Right ventricle myocardium inferior (tissue), 1 donor: ENCODE measurements around the gene ASGR1. TPM values are rescaled to one million over a fixed set of nuclear protein-coding genes. Genes with fewer than 3 reads are reported as not detected.

Source experiments
- ATAC-seq: fragments of 200-7000 bp; cut with Tn5 transposase; one replicate; pipeline ENCODE4 v1.9.1; 2020; ENCODE audit warnings: mild to moderate bottlenecking, moderate library complexity
- DNase-seq: peaks from one replicate; pipeline ENCODE4 v3.0.0; 2021; ENCODE audit errors: missing footprints
- intact Hi-C: fragments of 100-400 bp; cut with DNase I; formaldehyde crosslinking; loops from one replicate; pipeline ENCODE4 v1.11.0; 2022
- total RNA-seq: library from RNA; stranded (reverse); fragmentation: NEBNext Ultra II Directional; extraction: Animal tissue kit (Norgen Biotek cat#: 25700); gene quantifications from one replicate; pipeline ENCODE4 v1.2.1, GENCODE V29; 2021
- donor health status: DM: no; HTN: yes; CAD: no; lungs with severe emphysema.

ASGR1 gene
- total RNA-seq, 1 donor from 2014 or later, result 0.43 TPM

- ATAC-seq, result no peak
- intact Hi-C loops, result no loop called here
- DNase-seq, result no peak
Observed at GRCh38 chr17:7217113-7217987, 38.2 kb upstream of the ASGR1 start.

- ATAC-seq, result no peak
- DNase-seq, result peak; percentile 9
- intact Hi-C loops, result no loop called here
Observed at GRCh38 chr17:7216242-7217112, 37.3 kb upstream of the ASGR1 start.

- intact Hi-C loops, result no loop called here
- DNase-seq (peak; percentile 16), ATAC-seq (no peak)
Observed at GRCh38 chr17:7215652-7216180, 36.5 kb upstream of the ASGR1 start.

- intact Hi-C loops, result no loop called here
- ATAC-seq (no peak), DNase-seq (no peak)
Observed at GRCh38 chr17:7215136-7215638, 36.0 kb upstream of the ASGR1 start.

GRCh38 chr17:7214300-7215135 is 35.3 kb upstream of the ASGR1 start:
- intact Hi-C loops, result no loop called here
- ATAC-seq (peak; percentile 91), DNase-seq (peak; percentile 99)

GRCh38 chr17:7213895-7214299 is 34.7 kb upstream of the ASGR1 start:
- no peak for ATAC-seq
- intact Hi-C loops, result no loop called here

GRCh38 chr17:7211491-7212273 is 32.5 kb upstream of the ASGR1 start:
- intact Hi-C loops, result no loop called here
- DNase-seq (peak; percentile 30), ATAC-seq (no peak)

More at GRCh38 chr17:7213895-7214299, 34.7 kb upstream of the ASGR1 start:
- peak; percentile 87 for DNase-seq

GRCh38 chr17:7208754-7209460 is 29.7 kb upstream of the ASGR1 start:
- no peak for DNase-seq
- intact Hi-C loops, result no loop called here
- ATAC-seq, result no peak

GRCh38 chr17:7208027-7208571 is 28.9 kb upstream of the ASGR1 start:
- no peak for ATAC-seq
- peak; percentile 39 for DNase-seq
- intact Hi-C loops, result no loop called here

- peak; percentile 64 for DNase-seq
- intact Hi-C loops, result no loop called here
- ATAC-seq, result peak; percentile 6
Observed at GRCh38 chr17:7207120-7208001, 28.2 kb upstream of the ASGR1 start.

- DNase-seq (no peak), ATAC-seq (no peak)
- intact Hi-C loops, result no loop called here
Observed at GRCh38 chr17:7205561-7205960, 26.4 kb upstream of the ASGR1 start.

GRCh38 chr17:7204828-7205461 is 25.8 kb upstream of the ASGR1 start:
- ATAC-seq (peak; percentile 90), DNase-seq (peak; percentile 93)
- intact Hi-C loops, result no loop called here

- ATAC-seq, result peak; percentile 12
Observed at GRCh38 chr17:7204336-7204735, 25.2 kb upstream of the ASGR1 start.

GRCh38 chr17:7203391-7203790 is 24.2 kb upstream of the ASGR1 start:
- DNase-seq, result no peak
- intact Hi-C loops, result no loop called here
- no peak for ATAC-seq

More at GRCh38 chr17:7204336-7204735, 25.2 kb upstream of the ASGR1 start:
- no peak for DNase-seq
- intact Hi-C loops, result no loop called here

- ATAC-seq (no peak), DNase-seq (no peak)
- intact Hi-C loops, result no loop called here
Observed at GRCh38 chr17:7196651-7197401, 17.7 kb upstream of the ASGR1 start.
